Activated T-cell treated with anti-CD3 and anti-CD28 coated beads, Interleukin-2, amount 50 U/mL, for 1 hour (primary cell): Measurements from ENCODE around the gene GNAL.

Source experiments
- DNase-seq: peaks from one replicate; pipeline ENCODE4 v3.0.0-alpha.2; 2020

The GNAL gene

DNA sequence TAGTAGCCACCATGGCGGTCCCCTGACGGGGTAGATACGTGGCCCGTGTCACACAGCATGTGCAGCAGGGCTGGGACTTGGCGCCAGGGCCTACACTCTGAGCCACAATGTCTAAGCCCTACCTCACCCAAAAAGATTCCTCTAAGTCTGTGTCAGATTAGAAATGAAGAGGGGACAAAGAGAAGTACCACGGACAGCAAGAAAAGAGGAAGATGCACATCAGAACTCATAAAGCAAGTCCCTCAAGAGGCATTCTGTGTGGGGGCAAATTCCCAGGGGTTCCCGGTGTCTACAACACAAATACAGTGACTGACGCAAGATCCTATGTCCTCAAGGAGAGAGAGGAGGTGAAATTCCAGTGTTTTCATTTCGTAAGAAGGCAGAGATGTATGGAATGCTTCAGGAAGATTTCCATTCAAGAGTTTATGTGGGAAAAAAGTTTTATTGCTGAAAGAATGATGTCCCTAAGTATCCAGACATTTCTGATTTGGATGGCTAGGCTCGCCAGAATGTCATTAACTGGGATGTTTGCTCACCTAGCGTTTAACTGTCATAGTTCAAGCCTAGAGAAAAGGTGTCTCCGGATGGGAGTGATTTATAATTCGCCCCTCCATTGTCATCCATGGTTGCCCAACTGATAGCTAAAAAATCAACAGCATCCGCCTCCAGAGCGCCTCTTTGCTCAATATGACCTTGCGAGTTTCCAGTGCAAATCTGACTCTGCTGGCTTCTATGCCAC lies 86.5 kb downstream of the GNAL start:
- no peak for DNase-seq

DNA sequence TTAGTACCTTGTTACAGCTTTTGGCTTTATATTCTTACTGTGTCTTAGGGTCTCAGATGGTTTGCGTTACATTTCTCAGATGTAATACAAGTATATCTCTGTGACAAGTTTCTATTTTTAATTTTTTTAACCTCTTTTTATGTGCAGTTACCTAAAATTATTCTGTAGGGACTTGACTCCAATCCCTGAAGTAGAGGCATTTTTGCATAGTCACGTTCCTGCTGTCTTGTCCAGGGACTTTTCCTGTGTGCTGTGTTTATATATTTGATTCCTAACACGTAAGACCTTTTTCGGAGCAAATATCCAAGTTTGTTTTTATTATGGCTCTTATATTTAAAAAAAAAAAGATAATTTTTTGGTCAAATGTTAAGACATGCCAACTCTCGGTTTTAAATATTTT lies 91.0 kb downstream of the GNAL start:
- no peak for DNase-seq

DNA sequence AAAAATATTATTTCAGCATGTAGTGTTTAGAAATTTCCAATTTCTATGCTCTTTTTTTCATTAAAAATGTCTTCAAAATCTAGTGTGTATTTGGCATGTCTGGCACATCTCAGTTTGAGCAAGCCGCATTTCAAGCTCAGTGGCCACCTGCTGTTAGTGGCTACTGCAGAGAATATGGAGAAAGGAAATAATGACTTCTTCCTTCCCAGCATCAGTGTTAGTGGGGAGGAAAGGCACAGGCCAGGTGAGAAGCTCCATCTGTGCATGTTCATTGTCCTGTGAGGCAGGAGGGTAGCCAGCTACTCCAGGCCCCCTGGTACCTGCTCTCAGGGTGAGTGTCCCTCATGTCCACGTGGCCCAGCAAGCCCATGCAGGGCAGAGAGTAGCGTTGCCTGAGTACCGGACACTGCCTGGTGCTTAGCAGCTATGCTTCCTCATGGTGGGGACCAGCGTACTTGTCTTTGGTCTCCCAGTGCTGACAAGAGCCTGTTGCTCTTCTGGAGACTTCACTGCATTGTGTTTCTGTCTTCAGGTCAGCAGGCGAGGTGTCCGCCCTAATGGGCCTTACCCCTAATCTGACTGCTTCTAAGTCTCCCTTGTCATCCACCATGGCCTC lies 94.8 kb downstream of the GNAL start:
- DNase-seq: no peak

DNA sequence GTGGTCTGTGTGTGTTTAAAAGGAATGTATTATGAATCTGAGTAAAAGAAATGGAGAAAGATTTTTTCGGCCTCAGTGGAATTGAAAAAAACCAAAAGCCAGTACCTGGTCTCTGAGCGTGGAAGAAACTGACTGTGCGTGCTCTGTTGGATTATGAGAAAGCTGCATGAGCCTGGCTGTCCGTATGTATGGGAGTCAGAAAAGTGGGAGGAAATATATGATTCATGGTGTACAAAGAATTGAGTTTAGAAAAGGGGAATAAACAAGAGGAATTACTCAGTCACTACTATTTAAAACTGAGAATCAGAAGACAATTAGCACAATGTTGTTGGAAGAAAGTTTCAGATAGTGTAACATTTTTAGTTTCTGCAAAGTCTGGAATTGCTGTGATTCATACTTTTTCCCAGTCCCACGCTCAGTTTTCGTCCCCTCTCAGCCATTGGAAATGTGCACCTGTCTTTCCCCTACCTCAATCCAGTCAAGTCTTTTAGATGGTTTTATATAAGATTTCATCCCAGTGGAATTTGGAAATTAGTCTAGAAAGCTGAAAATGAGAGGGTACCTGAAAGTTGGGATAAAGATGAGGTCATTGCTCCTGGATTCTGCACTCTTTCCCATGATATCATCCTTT lies 95.7 kb downstream of the GNAL start:
- DNase-seq: no peak

DNA sequence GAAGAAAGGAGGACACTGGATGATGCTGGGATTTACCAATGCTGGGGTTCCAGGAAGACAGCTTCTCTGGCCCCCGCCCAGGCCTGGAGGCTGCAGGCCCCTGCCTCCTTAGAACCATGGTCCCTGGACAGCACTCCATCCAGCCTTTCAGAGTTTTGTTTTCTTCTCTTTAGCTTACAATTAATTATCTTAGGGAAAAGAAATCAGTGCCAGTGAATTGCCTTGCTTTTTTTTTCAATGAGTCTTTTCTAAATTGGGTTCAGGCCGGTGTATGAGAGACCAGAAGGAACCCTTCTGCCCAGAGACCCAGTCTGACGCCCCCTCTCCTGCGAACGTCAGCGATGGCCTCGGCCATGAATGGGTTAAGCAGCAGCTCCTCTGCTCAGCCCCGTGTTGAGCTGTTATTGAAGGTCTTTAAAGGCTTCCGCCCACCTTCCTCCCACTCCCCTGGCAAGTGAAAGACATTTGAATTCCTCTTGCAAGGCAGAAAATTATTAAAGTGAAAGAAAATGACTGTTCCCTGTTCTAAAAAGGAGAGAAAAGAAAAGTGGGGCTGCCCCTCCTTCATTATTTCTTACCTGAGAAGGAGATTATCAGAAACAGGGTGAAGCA lies 96.5 kb downstream of the GNAL start:
- DNase-seq: no peak

DNA sequence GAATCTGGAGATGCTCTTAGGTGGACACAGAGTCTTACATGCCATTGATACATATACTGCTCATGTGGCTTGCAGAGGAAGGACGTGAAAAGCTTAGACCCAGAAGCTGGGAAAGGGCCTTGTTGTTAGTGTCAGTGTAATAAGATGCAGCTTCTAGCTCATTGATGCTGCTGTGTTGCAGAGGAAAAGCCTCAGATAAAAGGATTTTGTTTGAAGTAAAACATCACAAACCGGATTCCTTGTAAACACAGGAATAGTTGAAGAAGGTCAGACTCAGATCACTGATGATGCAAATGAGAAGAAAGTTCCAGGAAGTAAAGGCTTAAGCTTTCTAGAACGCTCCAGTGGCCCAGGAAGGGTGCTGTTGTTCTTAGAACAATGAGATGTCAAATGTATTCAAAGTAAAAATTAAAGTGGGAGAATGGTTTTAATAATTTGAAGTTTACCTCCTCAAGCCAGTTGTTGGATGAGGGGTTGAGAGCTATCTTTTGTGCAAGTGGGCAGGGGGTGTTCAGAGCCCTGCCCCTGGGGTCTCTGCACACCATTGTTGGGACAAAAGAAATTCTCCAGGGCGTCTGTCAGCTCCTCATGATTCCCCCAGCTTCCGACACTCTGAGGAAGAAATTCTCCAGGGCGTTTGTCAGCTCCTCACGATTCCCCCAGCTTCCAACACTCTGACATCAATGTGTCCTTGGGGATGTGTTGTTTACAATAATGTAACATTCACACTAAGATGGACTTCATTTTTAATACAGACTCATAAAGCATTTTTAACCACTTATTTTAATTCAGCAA lies 100.8 kb downstream of the GNAL start:
- DNase-seq: no peak

DNA sequence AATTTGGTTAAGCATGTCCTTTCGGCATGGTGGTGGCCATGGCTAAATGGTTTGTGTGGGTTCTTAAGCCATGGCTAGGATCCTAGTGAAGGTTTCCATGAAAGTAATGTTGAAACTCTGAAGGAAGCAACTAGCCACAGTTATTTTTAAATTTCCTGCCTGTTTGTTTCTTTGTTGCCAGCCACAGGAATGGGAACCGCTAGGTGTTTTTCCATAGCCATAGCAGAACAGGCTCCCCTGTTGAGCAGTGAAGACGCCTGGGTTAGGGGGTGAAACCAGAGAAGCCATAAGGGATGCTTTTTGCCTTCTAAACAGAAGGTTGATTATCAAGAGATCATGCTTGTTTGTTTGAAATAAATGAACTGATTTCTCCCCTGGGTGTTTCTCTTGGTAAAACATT lies 102.1 kb downstream of the GNAL start:
- no peak for DNase-seq

DNA sequence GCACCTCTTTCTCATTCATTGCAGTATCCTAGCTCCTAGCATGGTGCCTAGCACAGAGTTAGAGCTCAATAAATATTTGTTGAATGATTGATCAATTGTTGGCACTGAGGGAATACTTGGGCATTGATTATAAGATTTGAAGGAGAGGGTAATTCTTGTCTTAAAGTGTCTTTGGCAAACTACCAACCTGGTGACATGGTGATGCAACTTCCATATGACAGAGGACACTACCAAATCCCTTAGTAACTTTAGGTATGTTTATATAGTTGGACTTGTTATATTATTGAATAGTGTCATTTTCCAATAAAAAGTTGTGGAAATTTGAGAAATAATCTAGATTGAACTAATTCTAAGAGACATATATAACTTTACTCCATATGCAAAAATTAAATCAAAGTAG lies 103.6 kb downstream of the GNAL start:
- DNase-seq: no peak

DNA sequence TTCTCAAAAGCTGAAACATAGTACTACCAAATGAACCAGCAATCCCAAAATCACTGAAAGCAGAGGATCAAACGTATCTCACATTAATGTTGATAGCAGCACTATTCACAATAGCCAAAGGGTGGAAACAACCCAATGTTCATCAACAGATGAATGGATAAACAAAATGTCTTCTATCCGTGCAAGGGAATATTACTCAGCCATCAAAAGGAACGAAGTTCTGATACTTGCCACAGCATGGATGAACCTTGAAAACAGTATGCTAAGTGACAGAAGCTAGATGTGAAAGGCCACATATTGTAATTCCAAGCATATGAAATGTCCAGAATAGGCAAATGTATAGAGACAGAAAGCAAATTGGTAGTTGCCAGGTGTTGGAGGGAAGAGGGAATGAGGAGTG lies 105.1 kb downstream of the GNAL start:
- DNase-seq: no peak

DNA sequence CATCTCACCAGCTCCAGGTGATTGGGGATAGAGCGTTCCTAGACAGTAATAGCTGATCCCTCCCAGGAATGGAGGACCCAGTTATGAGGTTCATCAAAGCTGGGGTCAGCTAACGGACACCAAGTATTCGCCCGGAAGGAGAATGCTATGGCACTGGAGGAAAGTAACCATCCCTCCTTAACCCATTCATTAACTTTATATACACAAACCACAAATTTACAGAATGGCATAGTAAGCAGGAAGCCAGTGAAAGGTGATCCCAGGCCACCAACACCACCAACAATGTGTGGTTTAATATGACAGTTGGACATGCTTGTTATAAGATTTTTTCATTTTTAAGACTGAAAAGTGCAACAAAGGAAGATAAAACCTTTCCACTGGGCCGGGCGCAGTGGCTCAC lies 106.9 kb downstream of the GNAL start:
- DNase-seq: no peak

DNA sequence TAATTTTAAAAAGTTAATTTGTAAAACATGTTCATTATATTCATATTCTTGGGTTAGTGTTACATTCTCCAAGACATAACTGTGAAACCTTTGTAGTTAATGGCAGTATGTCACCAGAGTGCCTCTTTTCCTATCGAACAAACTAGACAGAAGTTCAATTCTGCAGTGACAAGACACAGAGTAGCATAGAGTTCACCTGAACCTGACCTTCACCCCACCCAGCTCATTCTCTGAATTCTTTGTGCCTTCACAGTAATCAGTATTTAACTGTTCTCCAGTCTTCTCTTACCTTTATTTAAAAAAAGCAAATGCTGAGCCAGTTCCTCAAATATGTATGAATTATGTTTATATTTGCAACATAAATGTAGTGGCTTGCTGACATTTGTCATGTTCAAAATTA lies 109.2 kb downstream of the GNAL start:
- DNase-seq: no peak

DNA sequence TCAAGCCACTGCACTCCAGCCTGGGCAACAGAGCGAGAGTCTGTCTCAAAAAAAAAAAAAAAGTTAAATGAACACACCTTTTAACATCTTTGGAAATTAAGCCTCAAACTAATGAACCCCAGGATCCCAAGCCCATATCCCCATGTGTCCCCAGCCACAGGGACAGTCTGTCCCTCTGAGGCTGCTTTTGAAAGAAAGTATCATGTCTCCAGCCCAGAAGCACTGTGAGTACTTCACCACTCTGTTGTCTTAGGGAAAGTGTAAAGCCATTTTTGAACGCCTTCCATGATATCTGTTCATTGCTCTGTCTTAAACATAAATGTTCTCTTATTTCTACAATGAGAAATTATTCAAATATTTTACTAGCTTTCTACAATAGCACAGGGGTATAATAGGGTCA lies 110.0 kb downstream of the GNAL start:
- no peak for DNase-seq

DNA sequence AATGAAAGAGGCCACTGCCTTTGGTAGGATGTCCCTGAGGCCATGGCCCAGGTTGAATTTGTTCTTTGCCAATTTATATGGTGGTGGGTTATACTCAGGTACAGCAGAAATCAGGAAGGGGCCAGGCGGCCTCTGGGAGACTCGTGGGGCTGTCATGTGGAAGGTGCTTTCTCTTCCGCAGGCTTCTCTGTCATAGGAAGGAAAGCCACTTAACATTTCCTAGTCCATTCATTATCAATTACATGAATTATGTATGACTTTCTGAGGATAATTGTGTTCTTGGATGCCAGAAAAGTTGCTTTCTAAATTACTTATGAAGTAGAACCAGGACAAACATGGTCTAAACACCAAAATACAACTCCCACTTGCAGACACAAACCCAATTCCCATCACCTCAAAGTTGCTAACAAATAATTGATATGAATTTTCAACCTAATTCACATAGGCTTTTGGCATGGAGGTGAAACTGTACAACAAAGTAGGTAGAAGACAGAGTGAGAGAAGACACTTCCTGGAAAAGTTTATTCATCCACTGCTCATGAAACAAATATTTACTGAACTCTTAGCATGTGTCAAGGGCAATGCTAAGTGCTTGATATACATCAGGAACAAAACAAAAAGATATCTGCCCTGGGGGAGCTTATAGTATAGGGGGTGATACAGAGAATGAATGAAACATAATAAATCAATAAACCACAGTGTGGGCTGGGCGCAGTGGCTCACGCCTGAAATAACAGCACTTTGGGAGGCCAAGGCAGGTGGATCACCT lies 111.7 kb downstream of the GNAL start:
- no peak for DNase-seq

DNA sequence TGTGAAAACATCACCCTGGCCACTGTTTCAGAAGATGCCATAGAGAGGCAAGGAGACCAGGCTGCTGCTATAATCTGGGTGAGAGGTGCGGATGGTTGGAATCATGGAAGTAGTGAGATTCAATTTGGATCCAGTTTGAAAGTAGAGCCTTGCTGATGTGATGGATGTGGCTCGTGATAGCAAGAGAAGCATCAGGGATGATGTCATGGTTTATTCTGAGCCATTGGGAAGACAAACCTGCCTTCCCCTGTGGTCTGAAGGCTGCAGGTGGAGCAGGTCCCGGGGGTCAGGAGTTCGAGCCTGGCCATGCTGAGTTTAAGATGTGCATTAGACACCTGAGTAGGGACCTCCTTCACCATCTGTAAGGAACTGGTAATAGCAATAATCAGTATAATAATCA lies 112.5 kb downstream of the GNAL start:
- no peak for DNase-seq

DNA sequence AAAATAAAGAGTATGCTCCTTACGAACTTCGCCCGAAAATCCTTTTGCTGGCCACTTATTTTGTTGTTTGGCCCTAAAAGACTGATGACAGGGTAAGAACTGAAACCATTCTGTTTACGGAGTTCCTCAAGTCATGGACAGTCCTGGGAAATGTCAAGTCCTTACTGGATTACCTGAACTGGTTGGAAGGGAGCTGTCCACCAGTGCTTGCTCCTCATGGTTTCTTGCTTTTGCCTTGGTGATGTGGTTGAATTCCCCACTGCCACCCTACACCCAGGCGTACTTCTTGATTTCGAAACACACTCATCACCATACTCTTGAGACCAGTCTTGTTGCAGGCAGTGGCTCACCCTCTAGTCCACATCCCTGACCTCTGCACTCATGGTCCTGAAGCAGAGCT lies 113.1 kb downstream of the GNAL start:
- DNase-seq: no peak

DNA sequence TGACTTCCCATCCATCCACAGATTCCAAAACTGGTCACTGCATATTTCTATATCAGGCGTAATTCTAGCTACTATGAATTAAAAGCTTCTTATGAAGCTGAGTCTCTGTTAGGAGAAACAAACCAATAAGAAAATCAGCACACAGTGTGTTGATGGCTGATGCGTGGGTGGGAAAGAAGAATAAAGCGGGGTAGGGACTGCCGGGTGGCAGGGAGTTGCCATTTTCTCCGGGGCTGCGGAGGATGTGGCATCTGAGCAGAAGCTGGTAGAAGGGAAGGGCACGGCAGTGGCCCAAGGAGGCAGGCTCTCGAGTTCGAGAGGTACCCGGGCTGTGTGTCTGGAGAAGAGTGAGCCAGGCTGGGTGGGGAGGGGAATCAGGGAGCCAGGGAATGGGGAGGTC lies 113.5 kb downstream of the GNAL start:
- DNase-seq: no peak

DNA sequence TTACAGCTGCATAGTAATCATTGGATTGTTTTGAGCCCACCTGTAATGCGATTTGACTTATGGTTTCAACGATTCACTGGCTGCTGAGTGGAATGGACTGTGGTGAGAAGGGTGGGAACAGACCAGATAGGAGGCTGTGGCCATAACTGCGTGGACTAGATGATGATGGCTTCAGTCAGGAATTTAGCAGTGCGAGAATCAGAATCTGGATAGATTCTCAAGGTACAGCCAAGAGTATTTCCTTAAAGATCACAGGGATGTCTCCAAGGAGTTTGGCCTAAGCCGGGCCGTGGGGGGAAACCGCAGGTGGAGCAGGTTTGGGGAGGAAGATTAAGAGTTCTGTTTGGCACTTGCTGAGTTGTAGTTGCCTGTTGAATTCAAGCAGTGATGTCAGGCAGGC lies 118.2 kb downstream of the GNAL start:
- no peak for DNase-seq

DNA sequence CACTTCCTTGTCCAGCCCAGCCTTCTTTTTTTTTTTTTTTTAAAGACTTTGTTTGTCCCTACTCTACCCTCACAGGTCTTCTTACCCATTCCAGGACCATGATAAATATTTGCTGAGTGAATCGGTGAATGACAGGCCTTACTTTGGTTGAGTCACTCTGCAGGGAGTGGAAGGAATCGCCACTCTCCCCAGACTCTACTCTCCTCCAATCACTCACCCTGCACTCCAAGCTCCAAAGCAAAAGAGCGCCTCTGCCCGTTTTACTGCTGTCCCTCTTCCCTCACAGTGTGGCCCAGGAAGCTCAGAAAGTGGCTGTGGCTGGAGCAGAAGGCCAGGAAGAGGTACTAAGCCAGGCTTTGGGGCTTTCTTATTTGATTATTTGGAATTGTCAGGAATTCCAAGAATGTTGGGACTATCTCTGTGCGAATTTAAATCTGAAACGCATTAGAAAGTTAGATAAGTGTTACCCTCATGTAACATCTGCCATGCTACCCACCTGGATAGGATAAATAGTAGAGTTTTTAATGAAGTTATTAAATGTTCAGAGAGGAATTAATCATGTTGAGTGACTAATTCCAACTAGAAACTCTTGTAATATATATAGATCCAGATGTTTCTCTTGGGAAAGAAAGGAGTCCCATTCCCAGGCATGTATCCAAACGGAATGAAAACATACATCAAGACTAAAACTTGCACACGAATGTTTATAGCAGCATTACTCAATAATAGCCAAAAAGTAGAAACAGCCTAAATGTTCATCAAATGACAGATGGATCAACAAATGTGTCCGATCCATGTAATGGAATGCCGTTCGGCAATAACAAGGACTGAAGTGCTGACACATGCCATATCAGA lies 119.2 kb downstream of the GNAL start:
- no peak for DNase-seq

DNA sequence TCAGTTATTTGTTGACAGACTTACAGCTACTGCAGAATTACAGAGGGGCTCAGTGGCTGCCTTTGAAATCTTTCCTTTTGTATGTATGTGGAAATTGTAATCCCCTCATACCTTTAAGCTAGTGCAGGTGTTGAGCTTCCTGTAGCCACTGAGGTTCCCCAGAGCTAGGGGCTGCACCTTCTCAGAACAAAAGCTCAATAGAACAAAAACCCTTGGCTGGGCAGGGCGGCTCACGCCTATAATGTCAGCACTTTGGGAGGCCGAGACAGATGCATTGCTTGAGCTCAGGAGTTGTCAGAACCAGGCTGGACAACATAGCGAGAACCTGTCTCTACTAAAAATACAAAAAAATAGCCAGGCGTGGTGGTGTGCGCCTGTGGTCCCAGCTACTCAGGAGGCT lies 120.8 kb downstream of the GNAL start:
- DNase-seq: no peak

DNA sequence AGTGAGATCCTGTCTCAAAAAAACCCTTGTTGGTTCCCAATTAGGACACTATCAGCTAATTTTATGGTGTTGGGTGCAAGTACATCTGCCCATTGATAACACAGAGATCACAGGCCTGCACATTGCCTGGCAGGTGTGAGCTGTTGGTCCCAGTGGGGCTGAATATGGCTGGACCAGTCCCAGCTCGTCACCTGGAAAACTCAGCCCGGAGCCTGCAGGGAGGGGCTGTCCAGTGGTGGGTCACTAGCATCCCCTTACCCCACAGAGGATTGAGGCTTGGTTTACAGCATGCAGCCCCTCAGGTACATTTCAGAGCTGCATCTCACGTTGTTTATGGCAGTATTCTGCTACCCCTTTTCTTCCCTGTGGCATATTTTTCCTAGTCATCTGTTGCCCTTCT lies 121.3 kb downstream of the GNAL start:
- DNase-seq: no peak

DNA sequence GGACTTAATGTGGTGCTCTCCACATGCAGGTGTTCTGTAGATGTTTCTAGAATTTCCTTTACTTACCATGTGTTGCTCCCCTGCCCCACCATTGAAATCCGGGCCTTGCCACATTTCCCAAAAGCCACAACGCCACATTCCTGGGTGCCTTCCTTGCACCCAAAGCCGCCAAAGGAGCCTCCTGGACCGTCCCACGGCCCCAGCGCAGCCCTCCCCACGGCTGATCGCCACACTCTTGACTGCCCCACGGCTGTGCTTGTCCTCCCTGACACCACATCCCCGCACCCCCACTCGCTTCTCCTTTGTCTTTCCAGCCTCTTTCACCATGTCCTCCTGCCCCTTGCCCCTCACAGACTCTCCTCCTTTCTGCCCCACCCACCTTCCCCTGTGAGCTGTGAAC lies 121.9 kb downstream of the GNAL start:
- no peak for DNase-seq

DNA sequence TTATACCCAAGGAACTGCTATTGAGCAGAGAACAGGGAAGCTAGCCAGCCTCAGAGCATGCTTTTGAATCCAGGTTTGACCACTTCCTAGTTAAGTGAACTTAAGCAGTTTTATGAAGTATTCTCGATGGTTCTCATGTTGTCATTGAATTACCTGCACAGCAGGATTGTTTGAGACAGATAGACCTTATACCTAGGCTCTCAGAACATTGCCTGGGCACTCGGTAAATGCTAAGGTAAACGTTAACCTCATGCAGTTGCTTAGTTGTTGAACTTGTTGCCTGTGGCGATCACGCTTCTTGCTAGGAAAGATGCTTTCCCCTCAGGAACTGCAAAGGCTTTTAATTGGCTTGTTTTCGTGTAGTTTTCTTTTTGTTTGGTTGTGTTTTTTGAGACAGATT lies 128.2 kb downstream of the GNAL start:
- no peak for DNase-seq
